Measurements from ENCODE around the gene MAP2K4. TPM values are rescaled to one million over a fixed set of nuclear protein-coding genes. Genes with fewer than 3 reads are reported as not detected.

MAP2K4 gene
- total and polyA plus RNA-seq, 4 experiments from 2014 or later = 29.4 to 41.3 (median 32.6) TPM

GRCh38 chr17:11986942-11987329 is 33.7 kb upstream of the MAP2K4 start:
- no peaks in the 10 kb centered on the region for H3K9me3 Mint-ChIP-seq
- CTCF ChIA-PET (ENCODE audit: partially characterized antibody) = interaction anchor here (1.3 to 3.9 kb wide), 2 partner anchors 9 to 10 kb away, joined by 5 to 16 read pairs; partner anchors contain the start of gene ZNF18
- no peak overlapping the region for H3K27ac Mint-ChIP-seq
- DNase-seq = no peak
- no peaks in the 10 kb centered on the region for H3K27me3 Mint-ChIP-seq
- Histone ChIP-seq H3K27me3 (ENCODE audit: insufficient read depth, low read length) (no peaks in the 10 kb centered on the region), H3K4me3 (ENCODE audit: low read length in 2 of 2) (no peak overlapping the region), H3K27ac (ENCODE audit: low read depth, low read length) (no peak overlapping the region), H3K36me3 (ENCODE audit: insufficient read depth, low read length) (peaks cover 17% of the 10 kb centered on the region), H3K9me3 (ENCODE audit: control insufficient read depth in 1 of 2, low read length in 2 of 2) (no peaks in the 10 kb centered on the region), H3K4me1 (ENCODE audit: insufficient read depth, low read length) (no peaks in the 10 kb centered on the region)
- H3K4me1 Mint-ChIP-seq = peaks cover 13 to 25% (median 19%) of the 10 kb centered on the region in 4 donors
- H3K36me3 Mint-ChIP-seq = peaks cover 63 to 70% of the 10 kb centered on the region in 2 donors
- POLR2A ChIA-PET (ENCODE audit: partially characterized antibody) = interaction anchor here (0.9 kb wide), 1 partner anchor 10 kb away, joined by 3 read pairs; the partner anchor contains the start of gene ZNF18
- intact Hi-C loops (cut with micrococcal nuclease) = loop anchor here (5.0 kb wide), 1 partner anchor 35 kb away; the partner anchor contains the start of gene MAP2K4
- no peak overlapping the region for H3K4me3 Mint-ChIP-seq

GRCh38 chr17:11990363-11990983 is 30.2 kb upstream of the MAP2K4 start:
- Mint-ChIP-seq H3K4me1 (peaks cover 19 to 44% (median 30%) of the 10 kb centered on the region in 4 donors), H3K36me3 (peaks cover 46 to 50% of the 10 kb centered on the region in 2 donors), H3K27me3 (no peaks in the 10 kb centered on the region), H3K9me3 (no peaks in the 10 kb centered on the region), H3K27ac (peak overlapping the region in 2 of 7 donors; percentile 11 to 23), H3K4me3 (peak overlapping the region in 1 of 8 donors; percentile 29)
- Histone ChIP-seq H3K36me3 (ENCODE audit: insufficient read depth, low read length) (peaks cover 19% of the 10 kb centered on the region), H3K9me3 (ENCODE audit: control insufficient read depth in 1 of 2, low read length in 2 of 2) (no peaks in the 10 kb centered on the region), H3K27ac (ENCODE audit: low read depth, low read length) (no peak overlapping the region), H3K4me3 (ENCODE audit: low read length in 2 of 2) (no peak overlapping the region), H3K27me3 (ENCODE audit: insufficient read depth, low read length) (no peaks in the 10 kb centered on the region), H3K4me1 (ENCODE audit: insufficient read depth, low read length) (peaks cover under 1% of the 10 kb centered on the region)
- POLR2A ChIA-PET (ENCODE audit: partially characterized antibody) = no interaction called here
- no peak for DNase-seq
- intact Hi-C loops (cut with micrococcal nuclease) = no loop called here
- CTCF ChIA-PET (ENCODE audit: partially characterized antibody) = interaction anchor here (1.1 to 1.2 kb wide), 2 partner anchors 9 to 11 kb away, joined by 3 to 5 read pairs; no protein-coding TSS in a partner anchor

- peak overlapping the region in 1 of 7 donors; percentile 14 for H3K27ac Mint-ChIP-seq
- ChIA-PET CTCF (ENCODE audit: partially characterized antibody) (interaction anchor here (1.1 to 1.2 kb wide), 2 partner anchors 12 to 16 kb away, joined by 3 read pairs; no protein-coding TSS in a partner anchor), POLR2A (ENCODE audit: partially characterized antibody) (interaction anchor here (1.3 kb wide), 1 partner anchor 29 kb away, joined by 4 read pairs; the partner anchor contains the start of gene MAP2K4)
Measured at GRCh38 chr17:11991461-11991860, 29.2 kb upstream of the MAP2K4 start.

GRCh38 chr17:11996722-11997146 is 23.9 kb upstream of the MAP2K4 start:
- CTCF ChIA-PET (ENCODE audit: partially characterized antibody) = interaction anchor here (1.0 to 3.1 kb wide), 8 partner anchors 10 to 88 kb away, joined by 3 to 16 read pairs (median 7); partner anchors contain the start of gene MAP2K4
- Histone ChIP-seq H3K27ac (ENCODE audit: low read depth, low read length) (peak overlapping the region; percentile 93), H3K4me3 (ENCODE audit: low read length in 2 of 2) (peak overlapping the region; percentile 80 to 95), H3K36me3 (ENCODE audit: insufficient read depth, low read length) (peaks cover 4% of the 10 kb centered on the region), H3K9me3 (ENCODE audit: control insufficient read depth in 1 of 2, low read length in 2 of 2) (no peaks in the 10 kb centered on the region), H3K4me1 (ENCODE audit: insufficient read depth, low read length) (peaks cover 13% of the 10 kb centered on the region), H3K27me3 (ENCODE audit: insufficient read depth, low read length) (no peaks in the 10 kb centered on the region)
- intact Hi-C loops (cut with micrococcal nuclease) = loop anchor here (1.0 to 5.0 kb wide), 2 partner anchors 24 to 1299 kb away; partner anchors contain the start of genes ADPRM, MAP2K4 and SCO1
- POLR2A ChIA-PET (ENCODE audit: partially characterized antibody) = interaction anchor here (0.6 to 5.1 kb wide), 21 partner anchors 8 to 1300 kb away, joined by 3 to 287 read pairs (median 6); partner anchors contain the start of genes ELAC2 and MAP2K4
- DNase-seq = peak in 3 of 5 donors; percentile 40 to 47 (median 44)
- peaks cover 0 to 4% (median 0%) of the 10 kb centered on the region in 8 donors for H3K9me3 Mint-ChIP-seq
- peaks cover 7 to 18% of the 10 kb centered on the region in 2 donors for H3K36me3 Mint-ChIP-seq
- H3K27me3 Mint-ChIP-seq = no peaks in the 10 kb centered on the region
- peaks cover 15 to 36% (median 25%) of the 10 kb centered on the region in 4 donors for H3K4me1 Mint-ChIP-seq
- H3K4me3 Mint-ChIP-seq = peak overlapping the region; percentile 91 to 98 (median 94)
- H3K27ac Mint-ChIP-seq = peak overlapping the region; percentile 83 to 97 (median 91)

More at GRCh38 chr17:11991461-11991860, 29.2 kb upstream of the MAP2K4 start:
- Histone ChIP-seq H3K4me1 (ENCODE audit: insufficient read depth, low read length) (peaks cover 8% of the 10 kb centered on the region), H3K9me3 (ENCODE audit: control insufficient read depth in 1 of 2, low read length in 2 of 2) (no peaks in the 10 kb centered on the region), H3K27me3 (ENCODE audit: insufficient read depth, low read length) (no peaks in the 10 kb centered on the region), H3K36me3 (ENCODE audit: insufficient read depth, low read length) (peaks cover 19% of the 10 kb centered on the region), H3K4me3 (ENCODE audit: low read length in 2 of 2) (no peak overlapping the region), H3K27ac (ENCODE audit: low read depth, low read length) (no peak overlapping the region)
- Mint-ChIP-seq H3K36me3 (peaks cover 40 to 47% of the 10 kb centered on the region in 2 donors), H3K4me1 (peaks cover 22 to 48% (median 35%) of the 10 kb centered on the region in 4 donors), H3K4me3 (no peak overlapping the region), H3K27me3 (no peaks in the 10 kb centered on the region), H3K9me3 (no peaks in the 10 kb centered on the region)
- intact Hi-C loops (cut with micrococcal nuclease) = no loop called here
- no peak for DNase-seq

GRCh38 chr17:11997147-11997971 is 23.3 kb upstream of the MAP2K4 start, which contains the start of gene ZNF18:
Gene ZNF18 (minus strand): TSS chr17:11997475. CDS start chr17:11992829, 4,646 bp downstream.
- intact Hi-C loops (cut with micrococcal nuclease) = loop anchor here (1.0 to 5.0 kb wide), 2 partner anchors 23 to 1300 kb away; partner anchors contain the start of genes ADPRM, MAP2K4 and SCO1
- Histone ChIP-seq H3K4me1 (ENCODE audit: insufficient read depth, low read length) (peaks cover 13% of the 10 kb centered on the region), H3K9me3 (ENCODE audit: control insufficient read depth in 1 of 2, low read length in 2 of 2) (no peaks in the 10 kb centered on the region), H3K36me3 (ENCODE audit: insufficient read depth, low read length) (no peaks in the 10 kb centered on the region), H3K27ac (ENCODE audit: low read depth, low read length) (peak within 1 kb of the TSS; percentile 93), H3K27me3 (ENCODE audit: insufficient read depth, low read length) (no peaks in the 10 kb centered on the region), H3K4me3 (ENCODE audit: low read length in 2 of 2) (peak within 1 kb of the TSS; percentile 80 to 95)
- H3K36me3 Mint-ChIP-seq = peaks cover 7 to 14% of the 10 kb centered on the region in 2 donors
- ChIA-PET POLR2A (ENCODE audit: partially characterized antibody) (interaction anchor here (0.6 to 5.1 kb wide), 23 partner anchors 9 to 1301 kb away, joined by 3 to 287 read pairs (median 5); partner anchors contain the start of genes ELAC2 and MAP2K4), CTCF (ENCODE audit: partially characterized antibody) (interaction anchor here (0.7 to 3.1 kb wide), 10 partner anchors 10 to 1033 kb away, joined by 3 to 16 read pairs (median 5); partner anchors contain the start of gene MAP2K4)
- H3K9me3 Mint-ChIP-seq = peaks cover 0 to 4% (median 0%) of the 10 kb centered on the region in 8 donors
- peak; percentile 92 to 95 (median 93) for DNase-seq
- H3K27ac Mint-ChIP-seq = peak within 1 kb of the TSS; percentile 83 to 99 (median 95)
- peak within 1 kb of the TSS; percentile 91 to 99 (median 98) for H3K4me3 Mint-ChIP-seq
- no peaks in the 10 kb centered on the region for H3K27me3 Mint-ChIP-seq
- peaks cover 15 to 36% (median 23%) of the 10 kb centered on the region in 4 donors for H3K4me1 Mint-ChIP-seq

- intact Hi-C loops (cut with micrococcal nuclease) = loop anchor here (1.0 to 5.0 kb wide), 2 partner anchors 22 to 1301 kb away; partner anchors contain the start of genes ADPRM, MAP2K4 and SCO1
- H3K9me3 Mint-ChIP-seq = peaks cover 0 to 4% (median 0%) of the 10 kb centered on the region in 8 donors
- CTCF ChIA-PET (ENCODE audit: partially characterized antibody) = interaction anchor here (0.8 to 3.1 kb wide), 9 partner anchors 10 to 87 kb away, joined by 3 to 16 read pairs (median 6); partner anchors contain the start of gene MAP2K4
- peaks cover 3 to 14% of the 10 kb centered on the region in 2 donors for H3K36me3 Mint-ChIP-seq
- peak overlapping the region; percentile 91 to 99 (median 98) for H3K4me3 Mint-ChIP-seq
- H3K36me3 ChIP-seq (ENCODE audit: insufficient read depth, low read length) = no peaks in the 10 kb centered on the region
- no peaks in the 10 kb centered on the region for H3K9me3 ChIP-seq (ENCODE audit: control insufficient read depth in 1 of 2, low read length in 2 of 2)
- H3K27me3 Mint-ChIP-seq = no peaks in the 10 kb centered on the region
- H3K4me1 ChIP-seq (ENCODE audit: insufficient read depth, low read length) = peaks cover 13% of the 10 kb centered on the region
- POLR2A ChIA-PET (ENCODE audit: partially characterized antibody) = interaction anchor here (0.7 to 5.1 kb wide), 20 partner anchors 9 to 1301 kb away, joined by 3 to 287 read pairs (median 6); partner anchors contain the start of genes ELAC2 and MAP2K4
- H3K27ac ChIP-seq (ENCODE audit: low read depth, low read length) = peak overlapping the region; percentile 93
- peak overlapping the region; percentile 54 to 95 for H3K4me3 ChIP-seq (ENCODE audit: low read length in 2 of 2)
- peak overlapping the region; percentile 83 to 99 (median 95) for H3K27ac Mint-ChIP-seq
- H3K4me1 Mint-ChIP-seq = peaks cover 14 to 31% (median 20%) of the 10 kb centered on the region in 4 donors
- no peak for DNase-seq
- H3K27me3 ChIP-seq (ENCODE audit: insufficient read depth, low read length) = no peaks in the 10 kb centered on the region
Measured at GRCh38 chr17:11997972-11998233, 22.8 kb upstream of the MAP2K4 start.
